CD4-positive, alpha-beta T cell treated with Interleukin-4 for 1 hour (primary cell): Measurements from ENCODE around the gene CBR1.

ENCODE experiments used
- DNase-seq, 2 donors: peaks; one replicate each; pipeline ENCODE4 v3.0.0-alpha.2; 2020 to 2022

CBR1 gene

DNA sequence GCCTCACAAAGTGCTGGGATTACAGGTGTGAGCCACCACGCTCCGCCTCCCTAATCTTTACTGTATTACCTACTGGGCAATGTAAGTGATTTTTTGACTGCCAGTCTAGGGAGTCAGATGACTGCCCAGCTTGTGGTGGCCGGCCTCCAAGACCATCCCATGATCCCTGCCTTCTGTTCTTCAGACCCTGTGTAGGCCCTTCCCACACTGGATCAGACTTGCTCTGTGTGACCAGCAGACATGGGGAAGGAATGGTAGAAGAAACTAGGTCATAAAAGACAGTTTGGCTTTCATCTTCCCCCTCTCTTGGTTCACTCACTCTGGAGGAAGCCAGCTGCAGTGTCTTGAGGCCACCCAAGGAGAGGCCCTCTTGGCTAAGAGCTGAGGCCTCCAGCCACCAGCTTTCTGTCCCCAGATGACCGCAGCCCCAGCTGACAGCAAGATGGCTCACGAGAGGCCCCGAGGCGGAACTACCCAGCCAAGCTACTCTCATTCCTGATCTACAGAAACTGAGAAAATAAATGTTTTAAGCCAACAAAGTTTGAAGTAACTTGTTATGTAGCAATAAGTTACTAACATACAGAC lies 50.6 kb downstream of the CBR1 start:
- DNase-seq, result no peak
